Measurements from ENCODE around the gene FRMPD4. TPM values are rescaled to one million over a fixed set of nuclear protein-coding genes. Genes with fewer than 3 reads are reported as not detected.

The FRMPD4 gene
- total RNA-seq, 1 donor from 2014 or later, result 2.8 TPM

DNA sequence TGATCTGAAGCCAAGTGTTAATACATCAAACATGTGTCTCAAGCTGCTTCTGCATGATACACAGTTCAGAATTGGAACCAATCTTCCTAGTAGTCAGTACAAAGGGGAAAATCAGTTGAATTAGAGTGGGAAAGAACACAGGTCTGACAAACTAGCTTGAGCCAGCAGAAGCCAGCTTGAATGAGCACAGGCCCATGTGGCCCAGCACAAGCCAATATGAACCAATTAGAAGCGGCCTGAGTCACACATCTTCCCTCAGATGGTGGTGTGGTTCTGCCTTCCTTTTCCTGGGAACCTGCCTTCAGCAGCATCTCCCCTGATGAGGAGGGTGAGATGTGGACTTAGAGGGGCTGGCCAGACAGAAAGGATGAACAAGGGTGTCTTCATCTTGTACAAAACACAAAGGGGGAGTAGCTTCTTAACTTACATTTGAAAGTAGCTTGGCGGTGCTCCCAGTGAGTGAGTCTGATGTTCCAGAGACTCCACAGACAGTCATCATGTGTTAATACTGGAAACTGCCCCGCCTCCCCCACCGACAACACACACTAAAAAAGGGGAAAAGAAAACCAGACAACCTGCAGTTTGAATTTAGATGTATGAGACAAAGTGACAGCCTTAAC is 72.0 kb downstream of the FRMPD4 start:
- no peak overlapping the region for H3K4me3 ChIP-seq
- H3K27me3 ChIP-seq (ENCODE audit: low read depth), result no peaks in the 10 kb centered on the region
- DNase-seq, result peak; percentile 16
- TF ChIP-seq, protein P1, sequence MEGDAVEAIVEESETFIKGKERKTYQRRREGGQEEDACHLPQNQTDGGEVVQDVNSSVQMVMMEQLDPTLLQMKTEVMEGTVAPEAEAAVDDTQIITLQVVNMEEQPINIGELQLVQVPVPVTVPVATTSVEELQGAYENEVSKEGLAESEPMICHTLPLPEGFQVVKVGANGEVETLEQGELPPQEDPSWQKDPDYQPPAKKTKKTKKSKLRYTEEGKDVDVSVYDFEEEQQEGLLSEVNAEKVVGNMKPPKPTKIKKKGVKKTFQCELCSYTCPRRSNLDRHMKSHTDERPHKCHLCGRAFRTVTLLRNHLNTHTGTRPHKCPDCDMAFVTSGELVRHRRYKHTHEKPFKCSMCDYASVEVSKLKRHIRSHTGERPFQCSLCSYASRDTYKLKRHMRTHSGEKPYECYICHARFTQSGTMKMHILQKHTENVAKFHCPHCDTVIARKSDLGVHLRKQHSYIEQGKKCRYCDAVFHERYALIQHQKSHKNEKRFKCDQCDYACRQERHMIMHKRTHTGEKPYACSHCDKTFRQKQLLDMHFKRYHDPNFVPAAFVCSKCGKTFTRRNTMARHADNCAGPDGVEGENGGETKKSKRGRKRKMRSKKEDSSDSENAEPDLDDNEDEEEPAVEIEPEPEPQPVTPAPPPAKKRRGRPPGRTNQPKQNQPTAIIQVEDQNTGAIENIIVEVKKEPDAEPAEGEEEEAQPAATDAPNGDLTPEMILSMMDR (IDR thresholded peaks at IDR 0.05; ENCODE audit: borderline replicate concordance), result no peak
- H3K9me3 ChIP-seq (replicated peaks), result no peaks in the 10 kb centered on the region
- H3K27ac ChIP-seq (replicated peaks), result no peak overlapping the region
- H3K4me1 ChIP-seq, result no peaks in the 10 kb centered on the region
- H3K36me3 ChIP-seq, result no peaks in the 10 kb centered on the region
- intact Hi-C loops (cut with micrococcal nuclease), result no loop called here

- no peak overlapping the region for H3K27ac ChIP-seq (replicated peaks)
- H3K4me3 ChIP-seq, result no peak overlapping the region
- no peaks in the 10 kb centered on the region for H3K4me1 ChIP-seq
- TF ChIP-seq, protein P1 (IDR thresholded peaks at IDR 0.05; ENCODE audit: borderline replicate concordance), result no peak
- H3K27me3 ChIP-seq (ENCODE audit: low read depth), result no peaks in the 10 kb centered on the region
- intact Hi-C loops (cut with micrococcal nuclease), result no loop called here
- H3K36me3 ChIP-seq, result no peaks in the 10 kb centered on the region
- no peaks in the 10 kb centered on the region for H3K9me3 ChIP-seq (replicated peaks)
- no peak for DNase-seq
These were observed 72.7 kb downstream of the FRMPD4 start for GRCh38 chrX:12210971-12211370.

DNA sequence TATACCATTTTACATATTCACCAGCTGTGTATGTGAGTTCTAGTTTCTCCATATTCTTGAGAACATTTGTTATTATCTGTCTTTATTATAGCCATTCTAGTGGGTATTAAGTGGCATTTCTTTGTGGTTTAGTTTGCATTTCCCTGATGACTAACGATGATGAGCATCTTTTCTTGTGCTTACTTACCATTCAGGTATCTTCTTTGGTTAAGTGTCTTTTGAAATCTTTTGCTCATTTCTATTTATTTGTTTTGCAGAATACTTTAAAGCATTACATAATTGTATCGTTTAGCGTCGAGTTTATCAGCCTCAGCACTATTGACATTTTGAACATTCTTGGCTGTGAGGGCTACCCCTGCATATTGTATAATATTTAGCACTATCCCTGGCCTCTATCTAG is 85.4 kb downstream of the FRMPD4 start:
- H3K27ac ChIP-seq (replicated peaks), result no peak overlapping the region
- no peak for DNase-seq
- H3K4me3 ChIP-seq, result no peak overlapping the region
- H3K9me3 ChIP-seq (replicated peaks), result no peaks in the 10 kb centered on the region
- intact Hi-C loops (cut with micrococcal nuclease), result no loop called here
- TF ChIP-seq, protein P1 (IDR thresholded peaks at IDR 0.05; ENCODE audit: borderline replicate concordance), result no peak
- no peaks in the 10 kb centered on the region for H3K36me3 ChIP-seq
- H3K27me3 ChIP-seq (ENCODE audit: low read depth), result no peaks in the 10 kb centered on the region
- no peaks in the 10 kb centered on the region for H3K4me1 ChIP-seq

DNA sequence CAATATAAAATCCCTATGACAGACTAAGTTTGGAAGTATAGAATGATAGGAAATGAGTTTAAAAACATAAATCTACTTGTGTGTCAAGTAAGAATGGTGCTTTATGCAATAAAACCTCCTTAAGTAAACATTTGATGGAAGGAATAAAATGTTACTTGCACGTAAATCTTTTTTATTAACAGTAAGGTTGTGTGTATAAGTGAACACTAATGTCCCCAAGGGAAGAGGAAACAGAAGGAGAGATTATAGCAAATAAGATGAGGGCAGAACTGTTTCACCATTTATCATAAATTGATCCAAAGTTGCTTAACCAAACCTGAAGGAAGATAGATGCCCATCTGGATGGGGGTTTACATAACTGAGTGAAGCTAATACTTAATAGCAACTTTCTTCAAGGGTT is 86.8 kb downstream of the FRMPD4 start:
- intact Hi-C loops (cut with micrococcal nuclease), result no loop called here

DNA sequence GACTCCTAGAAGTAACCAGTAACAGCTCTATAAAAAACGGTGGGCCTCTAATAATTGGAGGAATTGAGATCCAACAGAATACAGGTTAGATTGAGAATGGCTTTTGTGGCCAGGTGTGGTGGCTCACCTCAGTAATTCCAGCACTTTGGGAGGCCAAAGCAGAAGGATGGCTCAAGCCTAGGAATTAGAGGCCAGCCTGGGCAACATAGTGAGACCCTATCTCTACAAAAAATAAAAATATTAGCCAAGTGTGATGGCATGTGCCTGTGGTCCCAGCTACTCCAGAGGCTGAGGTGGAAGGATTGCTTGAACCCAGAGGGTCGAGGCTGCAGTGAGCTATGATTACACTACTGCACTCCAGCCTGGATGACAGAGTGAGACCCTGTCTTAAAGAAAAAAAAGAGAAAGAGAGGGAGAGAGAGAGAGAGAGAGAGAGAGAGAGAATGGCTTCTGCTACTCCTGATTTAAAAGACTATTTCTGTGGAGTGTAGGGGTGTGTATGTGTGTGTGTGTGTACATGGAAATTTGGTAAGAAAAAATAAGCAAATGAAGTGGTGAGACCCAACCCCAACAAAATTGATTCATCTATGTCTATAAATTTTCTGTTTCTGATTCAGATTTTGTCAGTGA is 89.3 kb downstream of the FRMPD4 start:
- H3K9me3 ChIP-seq (replicated peaks), result no peaks in the 10 kb centered on the region
- H3K36me3 ChIP-seq, result no peaks in the 10 kb centered on the region
- H3K27me3 ChIP-seq (ENCODE audit: low read depth), result no peaks in the 10 kb centered on the region
- TF ChIP-seq, protein P1 (IDR thresholded peaks at IDR 0.05; ENCODE audit: borderline replicate concordance), result no peak
- H3K4me3 ChIP-seq, result no peak overlapping the region
- H3K4me1 ChIP-seq, result no peaks in the 10 kb centered on the region
- intact Hi-C loops (cut with micrococcal nuclease), result no loop called here
- no peak overlapping the region for H3K27ac ChIP-seq (replicated peaks)
- DNase-seq, result no peak

More for the DNA sequence above, 86.8 kb downstream of the FRMPD4 start:
- TF ChIP-seq, protein P1 (IDR thresholded peaks at IDR 0.05; ENCODE audit: borderline replicate concordance), result no peak
- Histone ChIP-seq H3K4me3 (no peak overlapping the region), H3K4me1 (no peaks in the 10 kb centered on the region), H3K36me3 (no peaks in the 10 kb centered on the region), H3K9me3 (replicated peaks) (no peaks in the 10 kb centered on the region), H3K27ac (replicated peaks) (no peak overlapping the region), H3K27me3 (ENCODE audit: low read depth) (no peaks in the 10 kb centered on the region)
- no peak for DNase-seq
